K562 (cell line): ENCODE results near the gene DVL3. TPM values are rescaled to one million over a fixed set of nuclear protein-coding genes. Genes with fewer than 3 reads are reported as not detected.

Source experiments
- CBFA2T2 ChIP-seq: fragments of 450-650 bp; conservative IDR thresholded peaks from 2 replicates; pipeline ENCODE4 v1.6.1; 2017; ENCODE audit warnings: mild to moderate bottlenecking
- COPS2 ChIP-seq: fragments of 450-650 bp; conservative IDR thresholded peaks from 2 replicates; pipeline ENCODE4 v1.6.1; 2016; ENCODE audit warnings: mild to moderate bottlenecking, moderate library complexity
- DNMT1 ChIP-seq: fragments of 450-650 bp; IDR thresholded peaks from 2 replicates; pipeline ENCODE4 v1.6.1; 2016; ENCODE audit warnings: antibody characterized with exemption, mild to moderate bottlenecking
- GTF2F1 ChIP-seq: IDR thresholded peaks from 2 replicates; pipeline ENCODE4 v1.6.1; 2011; ENCODE audit warnings: low read depth, low read length, improper control_type of control experiment
- JUN ChIP-seq, 2 experiments: sonication (generic) in 1 of 2; formaldehyde crosslinking in 1 of 2; IDR thresholded peaks; 2 replicates each; pipeline versions ENCODE4 v1.6.1 to v1.8.0; 2012 to 2022; ENCODE audit warnings: borderline replicate concordance in 2 of 2, mild to moderate bottlenecking in 2 of 2, improper control_type of control experiment in 1 of 2, low read depth in 1 of 2, low read length in 1 of 2, missing genetic modification reagents in 1 of 2
- MYBL2 ChIP-seq, 2 experiments: fragments of 450-650 bp in 1 of 2; sonication (generic) in 1 of 2; formaldehyde crosslinking in 1 of 2; IDR thresholded peaks; 2 replicates each; pipeline versions ENCODE4 v1.6.1 to v1.8.1; 2017 to 2022; ENCODE audit warnings: borderline replicate concordance in 1 of 2, inconsistent platforms in 1 of 2, low read depth in 1 of 2, mild to moderate bottlenecking in 1 of 2, missing genetic modification reagents in 1 of 2, moderate library complexity in 1 of 2
- PATZ1 ChIP-seq: fragments of 250-450 bp; sonication (Bioruptor Pico); IDR thresholded peaks from 2 replicates; pipeline ENCODE4 v1.5.0; 2020; ENCODE audit warnings: mild to moderate bottlenecking, borderline replicate concordance
- PHB2 ChIP-seq: fragments of 450-650 bp; IDR thresholded peaks from 2 replicates; pipeline ENCODE4 v1.6.1; 2017; ENCODE audit warnings: low read depth
- PML ChIP-seq: IDR thresholded peaks from 2 replicates; pipeline ENCODE4 v1.6.1; 2012; ENCODE audit warnings: low read length, inconsistent platforms
- POLR2AphosphoS5 ChIP-seq: IDR thresholded peaks from 2 replicates; pipeline ENCODE4 v1.6.1; 2011; ENCODE audit warnings: mild to moderate bottlenecking, low read depth, low read length, moderate library complexity; ENCODE audit not compliant: control insufficient read depth, insufficient read depth
- RBM39 ChIP-seq: fragments of 200-400 bp; formaldehyde crosslinking; optimal IDR thresholded peaks from 2 replicates; pipeline ENCODE3; 2018; ENCODE audit warnings: low read depth, low read length
- RERE ChIP-seq: sonication (generic); formaldehyde crosslinking; IDR thresholded peaks from 2 replicates; pipeline ENCODE4 v1.8.0; 2023; ENCODE audit warnings: missing genetic modification reagents, mild to moderate bottlenecking, borderline replicate concordance
- TRIM24 ChIP-seq, 2 experiments: fragments of 450-650 bp; IDR thresholded peaks; 2 replicates each; pipeline ENCODE4 v1.6.1; 2016
- ZBTB33 ChIP-seq: sonication (generic); formaldehyde crosslinking; IDR thresholded peaks from 2 replicates; pipeline ENCODE4 v1.8.1; 2023; ENCODE audit warnings: mild to moderate bottlenecking, missing genetic modification reagents
- polyA plus RNA-seq, 8 experiments: library from polyadenylated mRNA; depleted of rRNA in 4 of 8; stranded (reverse) in 5 of 8; unstranded in 3 of 8; fragments of >200 nt; fragmentation: Nextera tagmentation in 2 of 8; fragmentation: Illumina TruSeq in 1 of 8; extraction: Ambion mirVana in 2 of 8; extraction: Trizol in 1 of 8; gene quantifications; 2 replicates each; pipeline versions ENCODE4 v1.2.1 to v1.2.3, GENCODE V29; 2011 to 2014; ENCODE audit warnings: inconsistent platforms in 1 of 8, missing spikeins in 1 of 8
- total RNA-seq, 7 experiments: library from RNA; depleted of rRNA in 6 of 7; stranded (reverse); fragments of >200 nt in 6 of 7; fragmentation: Illumina TruSeq in 2 of 7; extraction: Trizol in 2 of 7; gene quantifications; 2 replicates each; pipeline versions ENCODE4 v1.2.1 to v1.2.3, GENCODE V29; 2011 to 2021; ENCODE audit warnings: low replicate concordance in 1 of 7
- TF ChIP-seq, protein P1 (sequence below): IDR thresholded peaks from 3 replicates; pipeline ENCODE4 v1.6.1; 2011; ENCODE audit warnings: borderline replicate concordance, mild to moderate bottlenecking; ENCODE audit not compliant: insufficient read length, insufficient read depth

DVL3 gene
- total and polyA plus RNA-seq, 9 of the 15 experiments (the other 6 are each of a cell fraction or from before 2014, with no cell fraction given), result 3.1 to 57.9 (median 20.1) TPM

DNA sequence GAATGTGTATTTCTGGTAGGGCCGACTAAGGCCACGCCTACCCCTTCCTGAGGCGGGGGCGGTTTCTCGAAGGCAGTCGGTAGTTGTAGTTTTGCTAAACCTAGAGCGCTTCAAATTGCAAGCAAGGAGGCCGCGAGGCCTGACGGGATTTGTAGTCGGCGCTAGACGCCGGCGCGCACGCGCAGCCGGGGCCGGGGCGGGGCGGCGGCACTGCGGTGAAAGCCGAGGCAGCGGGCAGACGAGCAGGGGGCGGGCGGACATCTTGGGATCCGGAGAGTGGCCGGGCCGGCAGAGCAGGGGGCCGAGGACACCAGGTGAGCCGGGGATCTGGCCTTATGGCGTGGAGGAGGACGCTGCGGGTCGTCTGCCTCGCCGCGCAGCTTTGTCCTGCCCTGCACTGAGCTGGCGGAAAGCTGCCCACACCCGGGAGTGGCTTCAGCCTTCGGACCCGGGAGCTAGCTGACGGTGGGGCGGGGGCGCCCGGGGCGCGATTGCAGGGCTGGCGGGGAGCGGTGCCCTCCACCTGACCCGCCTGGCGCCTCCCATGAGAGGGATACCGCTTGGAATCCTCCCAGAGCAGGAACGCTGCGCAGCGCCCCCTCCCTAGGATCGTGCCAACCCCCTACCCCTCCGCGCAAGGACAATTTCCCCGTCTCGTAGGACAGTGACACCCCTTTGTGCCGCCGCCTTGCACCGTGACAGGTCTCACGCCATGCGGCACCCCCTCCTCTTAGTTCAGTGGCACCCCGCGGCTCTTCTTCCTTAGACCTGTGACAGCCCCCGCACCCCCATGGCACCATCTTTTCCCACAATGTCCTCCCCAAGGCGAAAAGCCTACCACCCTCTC is 19.7 kb downstream of the DVL3 start, which contains the start of gene AP2M1 (continued):
- no peak for TF ChIP-seq MYBL2 (IDR thresholded peaks at IDR 0.05; ENCODE audit: low read depth)
- TF ChIP-seq MYBL2 (CRISPR knock-in tag; IDR thresholded peaks at IDR 0.05; ENCODE audit: borderline replicate concordance), result no peak
- TF ChIP-seq, protein P1, sequence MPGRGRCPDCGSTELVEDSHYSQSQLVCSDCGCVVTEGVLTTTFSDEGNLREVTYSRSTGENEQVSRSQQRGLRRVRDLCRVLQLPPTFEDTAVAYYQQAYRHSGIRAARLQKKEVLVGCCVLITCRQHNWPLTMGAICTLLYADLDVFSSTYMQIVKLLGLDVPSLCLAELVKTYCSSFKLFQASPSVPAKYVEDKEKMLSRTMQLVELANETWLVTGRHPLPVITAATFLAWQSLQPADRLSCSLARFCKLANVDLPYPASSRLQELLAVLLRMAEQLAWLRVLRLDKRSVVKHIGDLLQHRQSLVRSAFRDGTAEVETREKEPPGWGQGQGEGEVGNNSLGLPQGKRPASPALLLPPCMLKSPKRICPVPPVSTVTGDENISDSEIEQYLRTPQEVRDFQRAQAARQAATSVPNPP, result no peak
- TF ChIP-seq PATZ1, result no peak
- TF ChIP-seq GTF2F1, result no peak
- peak; percentile 63; the same call in 1 of the 2 replicates for TF ChIP-seq PML
- no peak for TF ChIP-seq CBFA2T2
- no peak for TF ChIP-seq ZBTB33 (CRISPR knock-in tag)
- TF ChIP-seq TRIM24 (IDR thresholded peaks at IDR 0.05), result no peak
- TF ChIP-seq JUN (IDR thresholded peaks at IDR 0.05; ENCODE audit: borderline replicate concordance, low read depth, low read length), result peak; percentile 5; the same call in 1 of the 2 replicates
- TF ChIP-seq JUN (CRISPR knock-in tag; IDR thresholded peaks at IDR 0.05; ENCODE audit: borderline replicate concordance), result no peak
- TF ChIP-seq DNMT1, result no peak
- no peak for TF ChIP-seq RBM39
- TF ChIP-seq POLR2AphosphoS5, result peak; percentile 73; the same call in 1 of the 2 replicates
- TF ChIP-seq COPS2, result no peak
- TF ChIP-seq RERE (CRISPR knock-in tag), result no peak
- TF ChIP-seq PHB2, result no peak
